Measurements from ENCODE around the gene ADD3. TPM values are rescaled to one million over a fixed set of nuclear protein-coding genes. Genes with fewer than 3 reads are reported as not detected.
A peak's percentile ranks its signal among the peaks of the same experiment; 100 is the strongest.
"Not testable (repeated sequence)": the region's sequence is repeated elsewhere in the genome, so short reads cannot be mapped to it uniquely, and the experiment has no call there.

The ADD3 gene
- polyA plus RNA-seq, 1 experiment = 192 TPM

DNA sequence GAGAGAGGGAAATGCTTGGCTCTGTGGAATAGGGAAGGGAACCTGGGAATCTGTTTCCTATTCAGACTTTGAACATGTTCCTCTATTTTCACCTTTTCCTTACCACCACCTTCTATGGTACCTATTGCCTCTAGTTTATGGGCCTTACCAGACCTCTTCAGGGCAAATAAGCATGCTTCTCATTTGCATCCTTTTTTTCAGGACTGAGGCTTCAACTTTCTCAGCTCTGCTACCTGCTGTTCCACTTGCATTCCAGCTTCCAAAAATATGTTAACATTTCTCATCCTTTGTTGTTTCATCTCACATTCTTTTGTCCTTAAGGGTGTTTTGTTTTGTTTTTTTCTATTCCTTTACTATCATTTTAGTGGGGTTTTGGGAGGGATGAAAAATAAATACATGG, 121.7 kb downstream of the ADD3 start:
- Histone ChIP-seq H3K4me3 (ENCODE audit: low read depth, low read length) (no peak overlapping the region), H3K9me3 (ENCODE audit: control insufficient read depth, insufficient read depth, low read length) (no peaks in the 10 kb centered on the region), H3K27me3 (ENCODE audit: control insufficient read depth, insufficient read depth, low read length) (no peaks in the 10 kb centered on the region), H3K27ac (ENCODE audit: low read depth, low read length) (no peak overlapping the region)
- ChIA-PET CTCF (interaction anchor here (1.7 kb wide), 1 partner anchor 9 kb away, joined by 6 read pairs; no protein-coding TSS in a partner anchor), POLR2A (no interaction called here)
- TF ChIP-seq, protein P1, sequence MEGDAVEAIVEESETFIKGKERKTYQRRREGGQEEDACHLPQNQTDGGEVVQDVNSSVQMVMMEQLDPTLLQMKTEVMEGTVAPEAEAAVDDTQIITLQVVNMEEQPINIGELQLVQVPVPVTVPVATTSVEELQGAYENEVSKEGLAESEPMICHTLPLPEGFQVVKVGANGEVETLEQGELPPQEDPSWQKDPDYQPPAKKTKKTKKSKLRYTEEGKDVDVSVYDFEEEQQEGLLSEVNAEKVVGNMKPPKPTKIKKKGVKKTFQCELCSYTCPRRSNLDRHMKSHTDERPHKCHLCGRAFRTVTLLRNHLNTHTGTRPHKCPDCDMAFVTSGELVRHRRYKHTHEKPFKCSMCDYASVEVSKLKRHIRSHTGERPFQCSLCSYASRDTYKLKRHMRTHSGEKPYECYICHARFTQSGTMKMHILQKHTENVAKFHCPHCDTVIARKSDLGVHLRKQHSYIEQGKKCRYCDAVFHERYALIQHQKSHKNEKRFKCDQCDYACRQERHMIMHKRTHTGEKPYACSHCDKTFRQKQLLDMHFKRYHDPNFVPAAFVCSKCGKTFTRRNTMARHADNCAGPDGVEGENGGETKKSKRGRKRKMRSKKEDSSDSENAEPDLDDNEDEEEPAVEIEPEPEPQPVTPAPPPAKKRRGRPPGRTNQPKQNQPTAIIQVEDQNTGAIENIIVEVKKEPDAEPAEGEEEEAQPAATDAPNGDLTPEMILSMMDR (IDR thresholded peaks at IDR 0.05; ENCODE audit: low read depth, low read length) = no peak
- DNase-seq (ENCODE audit: low read depth, low spot score) = no peak

DNA sequence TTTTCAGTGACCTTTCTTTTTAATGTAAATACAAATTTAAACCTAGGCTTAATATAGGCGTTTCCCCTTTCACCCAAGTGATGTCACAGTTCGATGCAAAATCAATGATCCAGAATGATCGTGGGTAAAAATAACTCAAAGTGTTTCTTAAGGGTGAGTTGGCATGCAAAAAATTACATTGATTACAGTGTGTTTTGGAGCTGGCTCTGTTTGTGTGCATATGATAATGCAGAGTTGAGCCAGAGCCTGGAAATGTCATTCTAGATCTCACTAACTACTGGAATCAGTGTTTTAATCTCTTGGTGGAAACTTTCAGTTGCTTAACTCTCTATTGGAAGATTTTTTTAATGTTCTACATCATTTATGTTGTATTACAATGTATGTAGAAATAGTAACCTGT, 127.1 kb downstream of the ADD3 start:
- ChIA-PET POLR2A (no interaction called here), CTCF (interaction anchor here (0.5 to 2.1 kb wide), 7 partner anchors 11 to 253 kb away, joined by 3 to 20 read pairs (median 3); no protein-coding TSS in a partner anchor)
- DNase-seq (ENCODE audit: low read depth, low spot score) = no peak

DNA sequence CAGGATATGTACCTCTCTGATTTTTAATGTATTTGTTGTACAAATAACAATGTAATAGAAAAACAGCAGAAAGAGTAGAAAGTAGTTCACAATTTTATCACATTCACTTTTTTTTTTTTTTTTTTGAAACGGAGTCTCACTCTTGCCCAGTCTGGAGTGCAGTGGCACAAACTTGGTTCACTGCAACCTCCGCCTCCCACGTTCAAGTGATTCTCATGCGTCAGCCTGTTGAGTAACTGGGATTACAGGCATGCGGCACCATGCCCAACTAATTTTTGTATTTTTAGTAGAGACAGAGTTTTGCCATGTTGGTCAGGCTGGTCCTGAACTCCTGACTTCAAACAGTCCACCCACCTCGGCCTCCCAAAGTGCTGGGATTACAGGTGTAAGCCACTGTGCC, 128.1 kb downstream of the ADD3 start:
- H3K27me3 ChIP-seq (ENCODE audit: control insufficient read depth, insufficient read depth, low read length); POLR2A ChIA-PET; H3K27ac ChIP-seq (ENCODE audit: low read depth, low read length); H3K9me3 ChIP-seq (ENCODE audit: control insufficient read depth, insufficient read depth, low read length); H3K4me3 ChIP-seq (ENCODE audit: low read depth, low read length); DNase-seq (ENCODE audit: low read depth, low spot score): not testable (repeated sequence)
- CTCF ChIA-PET = interaction anchor here (0.6 to 2.1 kb wide), 10 partner anchors 138 to 254 kb away, joined by 3 to 20 read pairs (median 4); partner anchors contain the start of gene SMNDC1

More for the DNA sequence above, 127.1 kb downstream of the ADD3 start:
- Histone ChIP-seq H3K27ac (ENCODE audit: low read depth, low read length) (no peak overlapping the region), H3K4me3 (ENCODE audit: low read depth, low read length) (no peak overlapping the region), H3K27me3 (ENCODE audit: control insufficient read depth, insufficient read depth, low read length) (no peaks in the 10 kb centered on the region), H3K9me3 (ENCODE audit: control insufficient read depth, insufficient read depth, low read length) (no peaks in the 10 kb centered on the region)
- TF ChIP-seq, protein P1 (IDR thresholded peaks at IDR 0.05; ENCODE audit: low read depth, low read length) = no peak

DNA sequence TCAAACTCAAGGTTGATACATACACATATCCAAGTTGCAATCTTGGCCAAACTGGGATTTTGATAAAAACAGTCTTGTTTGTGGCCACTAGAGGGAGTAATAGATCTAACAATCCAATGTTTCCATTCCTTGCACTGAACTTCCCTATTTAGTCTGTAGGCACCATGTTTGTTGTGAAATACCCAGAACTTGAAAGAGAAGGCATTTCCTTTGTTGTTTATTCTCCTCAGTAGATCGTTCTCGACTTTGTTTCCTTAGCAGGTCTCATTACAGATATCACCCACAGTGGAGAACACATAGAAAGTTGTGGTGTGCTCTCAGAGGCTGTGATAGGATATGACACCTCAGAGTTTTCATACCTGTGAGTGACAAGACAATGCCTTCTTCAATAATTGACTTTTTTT, 129.4 kb downstream of the ADD3 start:
- Histone ChIP-seq H3K27me3 (ENCODE audit: control insufficient read depth, insufficient read depth, low read length) (no peaks in the 10 kb centered on the region), H3K27ac (ENCODE audit: low read depth, low read length) (no peak overlapping the region), H3K9me3 (ENCODE audit: control insufficient read depth, insufficient read depth, low read length) (no peaks in the 10 kb centered on the region), H3K4me3 (ENCODE audit: low read depth, low read length) (no peak overlapping the region)
- peak; percentile 48 for DNase-seq (ENCODE audit: low read depth, low spot score)
- TF ChIP-seq, protein P1 (IDR thresholded peaks at IDR 0.05; ENCODE audit: low read depth, low read length) = peak; percentile 76
- ChIA-PET CTCF (interaction anchor here (0.6 to 10.5 kb wide), 56 partner anchors 8 to 447 kb away, joined by 3 to 265 read pairs (median 6); partner anchors contain the start of gene SMNDC1), POLR2A (no interaction called here)

DNA sequence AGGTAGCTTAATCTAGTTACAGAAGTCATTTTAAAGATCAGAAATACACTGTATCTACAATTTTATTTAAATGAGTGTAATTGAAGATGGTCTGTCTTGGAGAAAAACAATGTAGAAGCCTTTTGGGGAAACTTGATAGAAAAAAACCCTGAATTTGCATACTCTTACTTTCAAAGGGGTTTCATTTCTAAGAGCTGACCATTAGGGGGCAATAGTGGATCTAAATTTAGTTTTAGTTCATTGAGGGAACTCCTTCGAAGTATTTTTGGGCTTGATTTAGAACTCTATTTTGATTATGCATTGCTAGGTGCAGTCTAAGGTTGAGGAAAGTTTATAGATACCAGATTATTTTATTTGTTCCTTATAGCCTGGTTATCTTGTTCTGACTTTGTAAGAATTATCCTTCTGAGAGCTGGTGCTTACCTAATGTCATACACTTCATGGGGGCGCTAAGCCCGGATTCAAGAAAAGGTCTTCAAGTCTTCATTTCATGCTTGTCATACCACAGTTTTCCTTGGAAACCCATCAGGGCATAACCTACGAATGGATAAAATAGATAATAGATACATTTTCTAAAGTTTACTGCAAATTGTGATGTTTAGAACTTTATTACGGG, 130.5 kb downstream of the ADD3 start:
- H3K27ac ChIP-seq (ENCODE audit: low read depth, low read length) = no peak overlapping the region
- peak; percentile 26 for DNase-seq (ENCODE audit: low read depth, low spot score)
- H3K27me3 ChIP-seq (ENCODE audit: control insufficient read depth, insufficient read depth, low read length) = no peaks in the 10 kb centered on the region
- POLR2A ChIA-PET = interaction anchor here (0.9 kb wide), 1 partner anchor 71 kb away, joined by 3 read pairs; no protein-coding TSS in a partner anchor
- H3K9me3 ChIP-seq (ENCODE audit: control insufficient read depth, insufficient read depth, low read length) = no peaks in the 10 kb centered on the region
- H3K4me3 ChIP-seq (ENCODE audit: low read depth, low read length) = no peak overlapping the region
- CTCF ChIA-PET = interaction anchor here (0.6 to 10.5 kb wide), 72 partner anchors 9 to 446 kb away, joined by 3 to 265 read pairs (median 5); partner anchors contain the start of gene SMNDC1
- TF ChIP-seq, protein P1 (IDR thresholded peaks at IDR 0.05; ENCODE audit: low read depth, low read length) = peak; percentile 68
